ENCODE measurements around the gene INKA1.
"Not testable (repeated sequence)": the region's sequence is repeated elsewhere in the genome, so short reads cannot be mapped to it uniquely, and the experiment has no call there.

INKA1 gene

DNA sequence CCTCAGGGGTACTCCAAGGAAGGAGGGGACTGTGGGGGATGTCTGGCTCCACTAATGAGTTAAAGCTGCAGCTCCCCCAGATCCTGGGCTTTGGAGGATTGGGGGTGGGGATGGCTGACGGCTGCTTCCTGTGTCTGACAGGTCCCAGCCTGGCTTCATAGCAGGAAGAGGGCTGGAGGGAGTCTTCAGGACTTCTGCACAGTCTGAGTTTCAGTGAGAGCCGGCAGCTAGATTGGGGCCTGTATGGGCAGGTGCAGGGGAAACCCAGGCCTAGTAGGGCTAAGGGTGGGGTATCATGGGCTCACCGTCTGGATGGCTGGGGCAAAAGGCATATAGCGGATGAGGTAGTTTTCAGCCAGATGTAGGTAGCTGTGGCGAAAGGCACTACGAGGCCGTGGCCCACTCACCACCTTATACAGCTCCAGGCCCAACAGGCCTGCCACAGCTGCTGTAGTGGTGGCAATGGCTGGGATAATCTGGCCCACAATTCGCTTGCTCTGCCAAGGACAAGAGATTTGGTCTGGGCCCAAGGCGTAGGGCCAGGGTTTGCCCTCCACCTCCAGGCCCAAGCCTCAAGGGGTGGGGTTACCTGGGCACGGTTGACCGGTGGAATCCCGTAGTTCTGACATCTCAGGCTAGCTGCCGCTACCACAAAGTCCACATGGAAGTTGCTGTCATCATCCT is 4.5 kb downstream of the INKA1 start:
- Histone ChIP-seq H3F3A (ENCODE audit: insufficient read depth) (no peaks in the 10 kb centered on the region), H3K27ac (ENCODE audit: low read depth, low read length) (no peak overlapping the region), H3K27me3 (ENCODE audit: low read length) (no peaks in the 10 kb centered on the region)

DNA sequence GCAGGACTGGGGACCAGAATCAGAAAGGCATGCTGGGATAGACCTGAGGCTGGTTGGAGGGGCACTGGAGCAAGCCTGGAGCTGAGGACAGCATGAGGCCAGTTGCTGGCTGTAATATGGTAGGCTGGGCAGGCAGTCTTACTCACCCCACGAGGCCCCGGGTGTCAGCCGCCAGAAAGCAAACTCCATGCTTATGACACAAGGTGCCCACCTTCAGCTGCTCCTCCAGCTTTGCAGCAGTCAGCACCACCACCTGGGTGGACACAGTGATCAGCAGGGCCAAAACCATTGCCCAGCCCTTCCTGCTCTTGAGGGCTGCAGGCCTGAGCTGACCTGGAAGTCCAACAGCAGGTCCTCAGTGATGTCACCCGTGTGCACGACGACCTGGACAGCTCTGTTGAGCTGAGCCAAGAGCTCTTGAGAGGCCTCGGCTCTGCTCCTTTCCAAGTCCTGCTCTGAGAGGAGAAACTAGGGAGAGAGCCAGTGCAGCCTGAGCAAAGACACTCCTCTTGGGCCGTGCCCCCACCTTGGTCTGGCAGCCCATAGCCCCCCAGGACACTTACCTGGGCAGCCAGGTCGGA is 9.9 kb downstream of the INKA1 start:
- H3K79me2 ChIP-seq (ENCODE audit: insufficient read depth, low read length): no peaks in the 10 kb centered on the region
- H3K9me2 ChIP-seq (replicated peaks; ENCODE audit: insufficient read depth, low read length): no peaks in the 10 kb centered on the region
- H3K27ac ChIP-seq (ENCODE audit: low read depth, low read length): no peak overlapping the region
- no peak overlapping the region for H3K4me2 ChIP-seq (ENCODE audit: low read depth, low read length, poor library complexity, severe bottlenecking)
- H3K4me3 ChIP-seq (ENCODE audit: insufficient read depth, low read length, poor library complexity, severe bottlenecking): no peak overlapping the region
- H2AFZ ChIP-seq (ENCODE audit: low read depth, low read length, severe bottlenecking): no peak overlapping the region
- H4K20me1 ChIP-seq (ENCODE audit: low read depth, low read length): no peaks in the 10 kb centered on the region
- TF ChIP-seq EZH2phosphoT487 (conservative IDR thresholded peaks at IDR 0.05; ENCODE audit: low read length): no peak
- no peak overlapping the region for H3K9ac ChIP-seq (ENCODE audit: low read length)
- no peaks in the 10 kb centered on the region for H3F3A ChIP-seq (ENCODE audit: insufficient read depth)
- H3K27me3 ChIP-seq (ENCODE audit: low read length): no peaks in the 10 kb centered on the region
- H3K36me3 ChIP-seq (ENCODE audit: low read length): no peaks in the 10 kb centered on the region
- H3K9me3 ChIP-seq (ENCODE audit: insufficient read depth, low read length): no peaks in the 10 kb centered on the region

More for the DNA sequence above, 4.5 kb downstream of the INKA1 start:
- TF ChIP-seq, protein P1, sequence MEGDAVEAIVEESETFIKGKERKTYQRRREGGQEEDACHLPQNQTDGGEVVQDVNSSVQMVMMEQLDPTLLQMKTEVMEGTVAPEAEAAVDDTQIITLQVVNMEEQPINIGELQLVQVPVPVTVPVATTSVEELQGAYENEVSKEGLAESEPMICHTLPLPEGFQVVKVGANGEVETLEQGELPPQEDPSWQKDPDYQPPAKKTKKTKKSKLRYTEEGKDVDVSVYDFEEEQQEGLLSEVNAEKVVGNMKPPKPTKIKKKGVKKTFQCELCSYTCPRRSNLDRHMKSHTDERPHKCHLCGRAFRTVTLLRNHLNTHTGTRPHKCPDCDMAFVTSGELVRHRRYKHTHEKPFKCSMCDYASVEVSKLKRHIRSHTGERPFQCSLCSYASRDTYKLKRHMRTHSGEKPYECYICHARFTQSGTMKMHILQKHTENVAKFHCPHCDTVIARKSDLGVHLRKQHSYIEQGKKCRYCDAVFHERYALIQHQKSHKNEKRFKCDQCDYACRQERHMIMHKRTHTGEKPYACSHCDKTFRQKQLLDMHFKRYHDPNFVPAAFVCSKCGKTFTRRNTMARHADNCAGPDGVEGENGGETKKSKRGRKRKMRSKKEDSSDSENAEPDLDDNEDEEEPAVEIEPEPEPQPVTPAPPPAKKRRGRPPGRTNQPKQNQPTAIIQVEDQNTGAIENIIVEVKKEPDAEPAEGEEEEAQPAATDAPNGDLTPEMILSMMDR (IDR thresholded peaks at IDR 0.05; ENCODE audit: insufficient read depth, low read length, poor library complexity, severe bottlenecking): no peak
- TF ChIP-seq EZH2phosphoT487 (conservative IDR thresholded peaks at IDR 0.05; ENCODE audit: low read length): no peak
- no peak overlapping the region for H2AFZ ChIP-seq (ENCODE audit: low read depth, low read length, severe bottlenecking)
- no peaks in the 10 kb centered on the region for H3K79me2 ChIP-seq (ENCODE audit: insufficient read depth, low read length)
- no peak overlapping the region for H3K9ac ChIP-seq (ENCODE audit: low read length)
- H3K9me3 ChIP-seq (ENCODE audit: insufficient read depth, low read length): no peaks in the 10 kb centered on the region
- no peaks in the 10 kb centered on the region for H3K9me2 ChIP-seq (replicated peaks; ENCODE audit: insufficient read depth, low read length)
- H4K20me1 ChIP-seq (ENCODE audit: low read depth, low read length): no peaks in the 10 kb centered on the region
- no peaks in the 10 kb centered on the region for H3K36me3 ChIP-seq (ENCODE audit: low read length)
- no peak overlapping the region for H3K4me2 ChIP-seq (ENCODE audit: low read depth, low read length, poor library complexity, severe bottlenecking)
- no peak overlapping the region for H3K4me3 ChIP-seq (ENCODE audit: insufficient read depth, low read length, poor library complexity, severe bottlenecking)

DNA sequence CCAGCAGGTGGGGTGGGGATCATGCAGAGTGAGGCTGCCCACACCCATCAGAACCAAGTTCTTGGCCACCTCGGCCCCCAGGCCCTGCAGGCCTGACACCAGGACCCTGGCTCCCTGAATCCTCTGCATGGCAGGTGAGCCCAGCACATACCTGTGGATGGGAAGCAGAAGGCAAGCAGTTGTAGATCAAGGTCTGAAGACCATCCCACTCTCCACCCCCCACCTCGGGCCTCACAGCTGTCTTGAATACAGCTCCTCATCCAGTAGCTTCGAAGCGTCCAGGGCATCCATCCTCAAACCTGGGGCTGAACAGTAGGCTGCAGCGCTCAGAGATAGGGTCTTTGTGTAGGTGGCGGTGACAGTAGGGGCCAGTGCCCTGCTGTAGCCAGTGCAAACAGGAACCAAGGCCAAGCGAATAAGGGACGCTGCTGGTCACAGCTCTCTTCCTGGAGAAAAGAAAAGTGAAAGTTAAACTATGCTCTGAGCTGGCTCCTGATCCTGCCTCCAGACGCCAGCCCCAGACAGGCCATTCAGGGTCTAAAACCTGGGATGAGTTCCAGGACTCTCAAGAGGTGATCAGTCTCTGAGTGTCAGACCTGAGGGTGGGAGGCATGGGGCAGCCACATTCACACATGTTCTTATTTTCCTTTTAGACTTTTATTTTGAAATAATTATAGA is 10.6 kb downstream of the INKA1 start, which contains the start of gene UBA7:
Gene UBA7 (minus strand): TSS at position 457 of the 678 bp plus-strand sequence. CDS start 166 bp downstream, at position 291.
- H3K9me3 ChIP-seq (ENCODE audit: insufficient read depth, low read length): no peaks in the 10 kb centered on the region

DNA sequence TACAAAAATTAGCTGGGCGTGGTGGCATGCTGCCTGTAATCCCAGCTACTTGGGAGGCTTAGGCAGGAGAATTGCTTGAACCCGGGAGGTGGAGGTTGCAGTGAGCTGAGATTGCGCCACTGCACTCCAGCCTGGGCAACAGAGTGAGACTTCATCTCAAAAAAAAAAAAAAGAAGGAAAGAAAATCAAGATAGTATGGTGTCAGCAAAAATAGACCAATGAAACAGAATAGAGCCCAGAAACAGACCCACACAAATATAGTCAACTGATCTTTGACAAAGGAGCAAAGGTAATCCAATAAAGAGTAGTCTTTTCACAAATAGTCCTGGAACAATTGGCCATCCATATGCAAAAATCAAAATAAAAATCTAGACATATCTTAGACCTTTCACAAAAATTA is 20.1 kb downstream of the INKA1 start:
- H4K20me1 ChIP-seq (ENCODE audit: low read depth, low read length); H3K4me3 ChIP-seq (ENCODE audit: insufficient read depth, low read length, poor library complexity, severe bottlenecking); H3K9ac ChIP-seq (ENCODE audit: low read length); H3K4me2 ChIP-seq (ENCODE audit: low read depth, low read length, poor library complexity, severe bottlenecking); H3K36me3 ChIP-seq (ENCODE audit: low read length); H2AFZ ChIP-seq (ENCODE audit: low read depth, low read length, severe bottlenecking); H3F3A ChIP-seq (ENCODE audit: insufficient read depth); H3K9me3 ChIP-seq (ENCODE audit: insufficient read depth, low read length); H3K9me2 ChIP-seq (replicated peaks; ENCODE audit: insufficient read depth, low read length); H3K27ac ChIP-seq (ENCODE audit: low read depth, low read length); H3K79me2 ChIP-seq (ENCODE audit: insufficient read depth, low read length); H3K27me3 ChIP-seq (ENCODE audit: low read length): not testable (repeated sequence)

More for the DNA sequence above, 10.6 kb downstream of the INKA1 start, which contains the start of gene UBA7:
- Histone ChIP-seq H3K9me2 (replicated peaks; ENCODE audit: insufficient read depth, low read length) (no peaks in the 10 kb centered on the region), H3K27me3 (ENCODE audit: low read length) (no peaks in the 10 kb centered on the region), H3K4me3 (ENCODE audit: insufficient read depth, low read length, poor library complexity, severe bottlenecking) (no peak within 1 kb of the TSS), H3K4me2 (ENCODE audit: low read depth, low read length, poor library complexity, severe bottlenecking) (peak within 1 kb of the TSS; percentile 29), H4K20me1 (ENCODE audit: low read depth, low read length) (no peaks in the 10 kb centered on the region), H3K27ac (ENCODE audit: low read depth, low read length) (no peak within 1 kb of the TSS), H3F3A (ENCODE audit: insufficient read depth) (no peaks in the 10 kb centered on the region), H2AFZ (ENCODE audit: low read depth, low read length, severe bottlenecking) (peak within 1 kb of the TSS; percentile 22), H3K9ac (ENCODE audit: low read length) (no peak within 1 kb of the TSS; the same call in 1 of the 2 replicates), H3K79me2 (ENCODE audit: insufficient read depth, low read length) (no peaks in the 10 kb centered on the region), H3K36me3 (ENCODE audit: low read length) (no peaks in the 10 kb centered on the region)
- TF ChIP-seq, protein P1 (IDR thresholded peaks at IDR 0.05; ENCODE audit: insufficient read depth, low read length, poor library complexity, severe bottlenecking): no peak
- TF ChIP-seq EZH2phosphoT487 (conservative IDR thresholded peaks at IDR 0.05; ENCODE audit: low read length): no peak
